Prostate gland (tissue), 2 donors: ENCODE measurements around the gene SIPA1L3.

Source experiments
- CTCF ChIP-seq, 4 experiments: fragments of 200-600 bp in 2 of 4; fragments of 450-650 bp in 2 of 4; sonication (generic) in 2 of 4; IDR thresholded peaks; 1 replicate in 3 of 4; 2 replicates in 1 of 4; pipeline ENCODE4 v1.5.1; 2016 to 2019; ENCODE audit warnings: antibody characterized with exemption in 4 of 4, mild to moderate bottlenecking in 2 of 4, moderate library complexity in 2 of 4
- POLR2A ChIP-seq: fragments of 450-650 bp; IDR thresholded peaks from one replicate; pipeline ENCODE4 v1.6.1; 2016; ENCODE audit warnings: antibody characterized with exemption, mild to moderate bottlenecking
- POLR2AphosphoS5 ChIP-seq: sonication (generic); formaldehyde crosslinking; IDR thresholded peaks from one replicate; pipeline ENCODE4 v1.6.1; 2017; ENCODE audit warnings: antibody characterized with exemption

GRCh38 chr19:37920591-37921450, 13.8 kb downstream of the SIPA1L3 start:
- no peak for TF ChIP-seq POLR2A
- TF ChIP-seq CTCF (IDR thresholded peaks at IDR 0.05) = no peak
- TF ChIP-seq POLR2AphosphoS5 = no peak
